GM12878 (cell line): ENCODE measurements around the gene TUT1. TPM values are rescaled to one million over a fixed set of nuclear protein-coding genes. Genes with fewer than 3 reads are reported as not detected.

Experiments used
- ATAC-seq: fragments of 200-7000 bp; cut with Tn5 transposase; 3 replicates; pipeline ENCODE4 v1.9.1; 2020; ENCODE audit warnings: mild to moderate bottlenecking, moderate library complexity
- BruUV-seq: library from RNA; stranded (reverse); fragments of 400-500 nt; replicated peaks from 2 replicates; lab custom pipeline; 2021; lab: Mats Ljungman, UMichigan
- CTCF ChIA-PET: fragments of 300-600 bp; sonication (Branson Sonifier 250); formaldehyde crosslinking; extraction: SDS; loops from one replicate; lab custom pipeline; 2021; ENCODE audit warnings: inconsistent platforms; lab: Yijun Ruan, JAX
- POLR2A ChIA-PET: fragments of 350-600 bp; formaldehyde crosslinking; extraction: SDS; loops from one replicate; lab custom pipeline; 2021; ENCODE audit warnings: inconsistent platforms; lab: Charles Lee
- RAD21 ChIA-PET: fragments of 300-600 bp; sonication (Branson Sonifier 250); formaldehyde crosslinking; loops from one replicate; lab custom pipeline; 2023; ENCODE audit warnings: antibody characterized with exemption; ENCODE audit not compliant: unreplicated experiment; lab: Charles Lee
- SMC1A ChIA-PET: fragments of 300-600 bp; sonication (Branson Sonifier 250); formaldehyde crosslinking; loops from one replicate; lab custom pipeline; 2023; ENCODE audit not compliant: unreplicated experiment, uncharacterized antibody; lab: Charles Lee
- DNase-seq: peaks from one replicate; pipeline ENCODE4 v3.0.0-alpha.2; 2011; ENCODE audit warnings: low read depth, low spot score
- FAIRE-seq: peaks from 3 replicates; lab custom pipeline; 2011; peaks lifted over from hg19 to GRCh38; lab: Jason Lieb, UNC
- H2AFZ ChIP-seq: 2 replicates; pipeline ENCODE4 v1.6.0; 2011; ENCODE audit warnings: low read depth, low read length, control low read depth; ENCODE audit not compliant: control insufficient read depth
- H3K27ac ChIP-seq: 2 replicates; pipeline ENCODE4 v1.5.1; 2011; ENCODE audit warnings: control low read depth; ENCODE audit not compliant: control insufficient read depth, insufficient read depth
- H3K27me3 ChIP-seq, 2 experiments: replicated peaks in 1 of 2; 2 replicates each; pipeline versions ENCODE4 v1.6.0 to v1.6.1; 2011; ENCODE audit warnings: low read length in 1 of 2; ENCODE audit not compliant: control insufficient read depth in 2 of 2, insufficient read depth in 2 of 2
- H3K36me3 ChIP-seq, 2 experiments: 2 replicates each; pipeline ENCODE4 v1.5.1; 2011; ENCODE audit warnings: low read length in 1 of 2; ENCODE audit not compliant: control insufficient read depth in 2 of 2, insufficient read depth in 2 of 2
- H3K4me1 ChIP-seq: 2 replicates; pipeline ENCODE4 v1.6.1; 2011; ENCODE audit warnings: mild to moderate bottlenecking, low read length, moderate library complexity, mixed read lengths; ENCODE audit not compliant: control insufficient read depth, insufficient read depth
- H3K4me2 ChIP-seq: 2 replicates; pipeline ENCODE4 v1.6.0; 2011; ENCODE audit warnings: control low read depth; ENCODE audit not compliant: control insufficient read depth, insufficient read depth
- H3K4me3 ChIP-seq: fragments of 200-600 bp; sonication (generic); 2 replicates; pipeline ENCODE4 v1.5.1; 2016
- H3K79me2 ChIP-seq: 2 replicates; pipeline ENCODE4 v1.6.0; 2011; ENCODE audit warnings: low read length; ENCODE audit not compliant: control insufficient read depth, insufficient read depth
- H3K9ac ChIP-seq: 2 replicates; pipeline ENCODE4 v1.8.0; 2011; ENCODE audit warnings: low read length, control low read depth, mixed read lengths; ENCODE audit not compliant: control insufficient read depth, insufficient read depth
- H3K9me3 ChIP-seq: replicated peaks from 3 replicates; pipeline ENCODE4 v1.5.1; 2011; ENCODE audit warnings: mild to moderate bottlenecking, low read length; ENCODE audit not compliant: control insufficient read depth, insufficient read depth
- H4K20me1 ChIP-seq: 2 replicates; pipeline ENCODE4 v1.6.0; 2011; ENCODE audit not compliant: control insufficient read depth, insufficient read depth
- ATF3 ChIP-seq: IDR thresholded peaks from 2 replicates; pipeline ENCODE4 v1.6.1; 2011; ENCODE audit warnings: low read depth, mild to moderate bottlenecking, low read length, moderate library complexity, borderline replicate concordance; ENCODE audit errors: extremely low read depth
- CUX1 ChIP-seq: IDR thresholded peaks from 2 replicates; pipeline ENCODE4 v1.6.1; 2012; ENCODE audit warnings: improper control_type of control experiment, low read depth, low read length; ENCODE audit not compliant: insufficient replicate concordance
- JUNB ChIP-seq: IDR thresholded peaks from 2 replicates; pipeline ENCODE4 v1.6.1; 2016; ENCODE audit warnings: antibody characterized with exemption, mild to moderate bottlenecking
- PAX5 ChIP-seq: IDR thresholded peaks from 2 replicates; pipeline ENCODE4 v1.6.1; 2011; ENCODE audit warnings: low read depth, low read length, borderline replicate concordance
- POU2F2 ChIP-seq: IDR thresholded peaks from 3 replicates; pipeline ENCODE4 v1.6.1; 2011; ENCODE audit warnings: low read depth, mild to moderate bottlenecking, low read length, borderline replicate concordance
- RELB ChIP-seq: fragments of 450-650 bp; IDR thresholded peaks from 2 replicates; pipeline ENCODE4 v1.6.1; 2017; ENCODE audit warnings: low read depth, mild to moderate bottlenecking, moderate library complexity
- REST ChIP-seq: IDR thresholded peaks from 2 replicates; pipeline ENCODE4 v1.6.1; 2012; ENCODE audit warnings: mild to moderate bottlenecking, low read depth, low read length
- RUNX3 ChIP-seq: IDR thresholded peaks from 2 replicates; pipeline ENCODE4 v1.6.1; 2012; ENCODE audit warnings: low read length, inconsistent platforms
- TCF12 ChIP-seq: IDR thresholded peaks from 2 replicates; pipeline ENCODE4 v1.6.1; 2011; ENCODE audit warnings: low read depth, mild to moderate bottlenecking, low read length
- ZNF384 ChIP-seq: IDR thresholded peaks from 2 replicates; pipeline ENCODE4 v1.6.1; 2012; ENCODE audit warnings: low read depth, mild to moderate bottlenecking, low read length, improper control_type of control experiment, borderline replicate concordance
- ZZZ3 ChIP-seq: IDR thresholded peaks from 2 replicates; pipeline ENCODE4 v1.6.1; 2011; ENCODE audit warnings: low read depth; ENCODE audit not compliant: control insufficient read depth, insufficient read length
- WGBS: methylation state at CpG from one replicate; pipeline ENCODE4 v1.1.6; 2016; ENCODE audit warnings: low lambda C conversion rate; ENCODE audit not compliant: insufficient replicate concordance, insufficient coverage; ENCODE audit errors: missing lambda C conversion rate; 5-methylcytosine and 5-hydroxymethylcytosine counted together
- in situ Hi-C: fragments of 300-500 bp; cut with MboI; formaldehyde crosslinking; loops from 9 replicates; pipeline ENCODE4 v1.14.3; 2018; ENCODE audit warnings: mixed read lengths
- intact Hi-C: fragments of 100-400 bp; cut with micrococcal nuclease; formaldehyde crosslinking; loops from one replicate; pipeline ENCODE4 v1.14.2; 2022; ENCODE audit not compliant: unreplicated experiment
- polyA plus RNA-seq, 11 experiments: library from polyadenylated mRNA; depleted of rRNA in 4 of 11; unstranded in 6 of 11; stranded (reverse) in 5 of 11; fragments of >200 nt; fragmentation: Nextera tagmentation in 4 of 11; fragmentation: Illumina TruSeq in 1 of 11; extraction: Ambion mirVana in 4 of 11; extraction: Trizol in 1 of 11; gene quantifications; 1 replicate in 1 of 11; 2 replicates in 10 of 11; pipeline versions ENCODE4 v1.2.1 to v1.2.3, GENCODE V29; 2011 to 2016; ENCODE audit warnings: inconsistent platforms in 2 of 11, missing spikeins in 2 of 11, low read depth in 1 of 11
- total RNA-seq, 4 experiments: library from RNA; depleted of rRNA in 3 of 4; stranded (reverse); fragments of >200 nt in 3 of 4; fragmentation: Illumina TruSeq in 1 of 4; extraction: Trizol in 1 of 4; gene quantifications; 2 replicates each; pipeline versions ENCODE4 v1.2.1 to v1.2.3, GENCODE V29; 2013 to 2021

The TUT1 gene
- total and polyA plus RNA-seq, 10 of the 15 experiments (the other 5 are each of a cell fraction or from before 2014, with no cell fraction given) = 1.1 to 29.9 (median 16.2) TPM

GRCh38 chr11:62553080-62553838 lies 38.1 kb downstream of the TUT1 start:
- ChIA-PET CTCF (interaction anchor here (0.7 to 4.9 kb wide), 6 partner anchors 8 to 129 kb away, joined by 3 to 52 read pairs (median 5); partner anchors contain the start of gene TUT1), POLR2A (interaction anchor here (0.5 to 11.4 kb wide), 8 partner anchors 8 to 308 kb away, joined by 3 to 188 read pairs (median 4); partner anchors contain the start of genes AHNAK, EEF1G, MTA2 and STX5), SMC1A (interaction anchor here (0.7 to 11.4 kb wide), 9 partner anchors 10 to 158 kb away, joined by 3 to 212 read pairs (median 3); partner anchors contain the start of gene B3GAT3), RAD21 (interaction anchor here (0.6 to 13.9 kb wide), 5 partner anchors 10 to 112 kb away, joined by 3 to 313 read pairs (median 3); partner anchors contain the start of genes AHNAK, C11orf98, CSKMT and EEF1G)
- ATAC-seq = no peak
- Histone ChIP-seq H3K9me3 (no peaks in the 10 kb centered on the region), H3K4me3 (no peak overlapping the region), H3K4me2 (peak overlapping the region; percentile 46), H3K27ac (peak overlapping the region; percentile 56), H2AFZ (peak overlapping the region; percentile 33), H3K9ac (no peak overlapping the region), H3K4me1 (peaks cover 76% of the 10 kb centered on the region), H3K36me3 (no peaks in the 10 kb centered on the region), H3K27me3 (no peaks in the 10 kb centered on the region), H3K79me2 (no peaks in the 10 kb centered on the region), H4K20me1 (no peaks in the 10 kb centered on the region)
- in situ Hi-C loops = loop anchor here (10.0 kb wide), 1 partner anchor 128 kb away; no protein-coding TSS in a partner anchor
- intact Hi-C loops = no loop called here
- no peak for DNase-seq
- 64% methylated on average over 15 of the region's 15 CpGs for WGBS
- no TSS peak for BruUV-seq
- no peak for FAIRE-seq
- TF ChIP-seq ZNF384 = no peak
- no peak for TF ChIP-seq PAX5
- no peak for TF ChIP-seq POU2F2
- no peak for TF ChIP-seq TCF12
- TF ChIP-seq REST = no peak
- TF ChIP-seq RUNX3 = no peak
- TF ChIP-seq ZZZ3 = no peak
- TF ChIP-seq JUNB = no peak
- TF ChIP-seq CUX1 = no peak
- no peak for TF ChIP-seq ATF3
- no peak for TF ChIP-seq RELB
